Uterus (tissue), 2 donors: ENCODE results near the gene UBN1.

Experiments used
- CTCF ChIP-seq, 4 experiments: fragments of 200-600 bp in 2 of 4; fragments of 450-650 bp in 2 of 4; sonication (generic) in 2 of 4; IDR thresholded peaks; one replicate each; pipeline ENCODE4 v1.5.1; 2016 to 2019; ENCODE audit warnings: antibody characterized with exemption in 4 of 4, mild to moderate bottlenecking in 2 of 4, moderate library complexity in 1 of 4
- POLR2A ChIP-seq, 2 donors: fragments of 450-650 bp; IDR thresholded peaks; one replicate each; pipeline ENCODE4 v1.6.1; 2016; ENCODE audit warnings: antibody characterized with exemption in 2 of 2, mild to moderate bottlenecking in 1 of 2, moderate library complexity in 1 of 2

GRCh38 chr16:4915226-4915761 is 68.0 kb downstream of the UBN1 start:
- TF ChIP-seq CTCF (IDR thresholded peaks at IDR 0.05) (no peak), POLR2A (IDR thresholded peaks at IDR 0.05) (no peak)
